NB4 (cell line): ENCODE data around the gene YPEL2.
"Not testable (repeated sequence)": the region's sequence is repeated elsewhere in the genome, so short reads cannot be mapped to it uniquely, and the experiment has no call there.

Source experiments
- DNase-seq: peaks from one replicate; pipeline ENCODE4 v3.0.0; 2010; ENCODE audit warnings: low read depth
- H3K4me3 ChIP-seq: one replicate; pipeline ENCODE4 v1.5.1; 2011; ENCODE audit warnings: mild to moderate bottlenecking, low read depth, low read length, moderate library complexity
- CTCF ChIP-seq: IDR thresholded peaks from one replicate; pipeline ENCODE4 v1.5.1; 2012; ENCODE audit warnings: low read depth, low read length
- MAX ChIP-seq: IDR thresholded peaks from 2 replicates; pipeline ENCODE4 v1.6.1; 2011; ENCODE audit warnings: low read depth, low read length
- MYC ChIP-seq: IDR thresholded peaks from 2 replicates; pipeline ENCODE4 v1.6.1; 2011; ENCODE audit warnings: low read depth, low read length
- POLR2A ChIP-seq: IDR thresholded peaks from 2 replicates; pipeline ENCODE4 v1.6.1; 2011; ENCODE audit warnings: mild to moderate bottlenecking; ENCODE audit not compliant: insufficient read length; ENCODE audit errors: extremely low read depth

YPEL2 gene

GRCh38 chr17:59310263-59310920 is 21.1 kb upstream of the YPEL2 start:
- no peak for DNase-seq
- no peak overlapping the region for H3K4me3 ChIP-seq
- TF ChIP-seq MAX (no peak), POLR2A (no peak), MYC (no peak), CTCF (no peak)

GRCh38 chr17:59311051-59311468 is 20.4 kb upstream of the YPEL2 start:
- TF ChIP-seq MAX, result no peak
- TF ChIP-seq POLR2A, result no peak
- TF ChIP-seq CTCF, result peak; percentile 59
- TF ChIP-seq MYC, result peak; percentile 20; the same call in 1 of the 2 replicates
- H3K4me3 ChIP-seq, result no peak overlapping the region
- DNase-seq, result peak; percentile 71

GRCh38 chr17:59311521-59311920 is 19.9 kb upstream of the YPEL2 start:
- not testable (repeated sequence) for H3K4me3 ChIP-seq, DNase-seq

- H3K4me3 ChIP-seq, result no peak overlapping the region
- DNase-seq, result peak; percentile 22
- TF ChIP-seq POLR2A (no peak), MYC (no peak), CTCF (no peak), MAX (no peak)
Observed at GRCh38 chr17:59315866-59316265, 15.6 kb upstream of the YPEL2 start.

- H3K4me3 ChIP-seq, result no peak overlapping the region
- no peak for DNase-seq
- TF ChIP-seq CTCF (no peak), POLR2A (no peak), MYC (no peak), MAX (no peak)
Observed at GRCh38 chr17:59327121-59327980, 4.1 kb upstream of the YPEL2 start.

- H3K4me3 ChIP-seq, result no peak overlapping the region
- TF ChIP-seq POLR2A, result no peak
- TF ChIP-seq CTCF, result no peak
- TF ChIP-seq MAX, result no peak
- no peak for TF ChIP-seq MYC
- no peak for DNase-seq
Observed at GRCh38 chr17:59327981-59328290, 3.5 kb upstream of the YPEL2 start.
